Measurements from ENCODE around the gene P2RX7. TPM values are rescaled to one million over a fixed set of nuclear protein-coding genes. Genes with fewer than 3 reads are reported as not detected.

The P2RX7 gene
- total RNA-seq, 1 donor from 2014 or later: 1.9 TPM

DNA sequence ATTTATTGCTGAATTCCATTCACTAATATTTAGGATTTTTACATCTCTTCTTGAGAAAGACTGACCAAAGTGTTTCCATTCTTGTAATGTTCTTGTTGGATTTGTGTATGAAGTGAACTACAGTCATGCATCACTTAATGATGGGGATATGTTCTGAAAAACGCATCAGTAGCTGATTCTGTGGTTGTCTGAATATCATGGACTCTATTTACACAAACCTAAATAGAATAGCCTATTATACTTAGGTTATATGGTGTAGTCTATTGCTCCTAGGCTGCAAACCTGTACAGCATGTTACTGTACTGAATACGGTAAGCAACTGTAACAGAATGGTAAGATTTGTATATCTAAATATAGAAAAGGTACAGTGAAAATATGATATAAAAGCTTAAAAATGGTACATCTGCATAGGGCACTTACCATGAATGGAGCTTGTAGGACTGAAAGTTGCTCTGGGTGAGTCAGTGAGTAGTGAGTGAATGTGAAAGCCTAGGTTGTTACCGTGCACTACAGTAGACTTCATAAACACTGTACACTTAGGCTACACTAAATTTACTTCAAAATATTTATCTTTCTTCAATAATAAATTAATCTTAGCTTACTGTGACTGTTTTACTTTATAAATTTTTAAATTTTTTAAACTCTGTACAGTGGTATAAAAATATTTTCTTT, 49.7 kb downstream of the P2RX7 start:
- TF ChIP-seq, protein P1, sequence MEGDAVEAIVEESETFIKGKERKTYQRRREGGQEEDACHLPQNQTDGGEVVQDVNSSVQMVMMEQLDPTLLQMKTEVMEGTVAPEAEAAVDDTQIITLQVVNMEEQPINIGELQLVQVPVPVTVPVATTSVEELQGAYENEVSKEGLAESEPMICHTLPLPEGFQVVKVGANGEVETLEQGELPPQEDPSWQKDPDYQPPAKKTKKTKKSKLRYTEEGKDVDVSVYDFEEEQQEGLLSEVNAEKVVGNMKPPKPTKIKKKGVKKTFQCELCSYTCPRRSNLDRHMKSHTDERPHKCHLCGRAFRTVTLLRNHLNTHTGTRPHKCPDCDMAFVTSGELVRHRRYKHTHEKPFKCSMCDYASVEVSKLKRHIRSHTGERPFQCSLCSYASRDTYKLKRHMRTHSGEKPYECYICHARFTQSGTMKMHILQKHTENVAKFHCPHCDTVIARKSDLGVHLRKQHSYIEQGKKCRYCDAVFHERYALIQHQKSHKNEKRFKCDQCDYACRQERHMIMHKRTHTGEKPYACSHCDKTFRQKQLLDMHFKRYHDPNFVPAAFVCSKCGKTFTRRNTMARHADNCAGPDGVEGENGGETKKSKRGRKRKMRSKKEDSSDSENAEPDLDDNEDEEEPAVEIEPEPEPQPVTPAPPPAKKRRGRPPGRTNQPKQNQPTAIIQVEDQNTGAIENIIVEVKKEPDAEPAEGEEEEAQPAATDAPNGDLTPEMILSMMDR (conservative IDR thresholded peaks at IDR 0.05): no peak
- Mint-ChIP-seq H3K27me3 (no peaks in the 10 kb centered on the region), H3K36me3 (no peaks in the 10 kb centered on the region), H3K27ac (no peak overlapping the region), H3K9me3 (no peaks in the 10 kb centered on the region), H3K4me3 (no peak overlapping the region), H3K4me1 (ENCODE audit: unreplicated experiment) (no peaks in the 10 kb centered on the region)
- DNase-seq (ENCODE audit: extremely low spot score, unreplicated experiment): no peak

DNA sequence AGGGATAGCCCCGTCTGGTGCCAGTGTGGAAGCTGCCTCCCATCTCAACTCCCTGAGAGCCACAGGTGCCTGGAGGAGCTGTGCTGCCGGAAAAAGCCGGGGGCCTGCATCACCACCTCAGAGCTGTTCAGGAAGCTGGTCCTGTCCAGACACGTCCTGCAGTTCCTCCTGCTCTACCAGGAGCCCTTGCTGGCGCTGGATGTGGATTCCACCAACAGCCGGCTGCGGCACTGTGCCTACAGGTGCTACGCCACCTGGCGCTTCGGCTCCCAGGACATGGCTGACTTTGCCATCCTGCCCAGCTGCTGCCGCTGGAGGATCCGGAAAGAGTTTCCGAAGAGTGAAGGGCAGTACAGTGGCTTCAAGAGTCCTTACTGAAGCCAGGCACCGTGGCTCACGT, 51.7 kb downstream of the P2RX7 start:
- no peaks in the 10 kb centered on the region for H3K27me3 Mint-ChIP-seq
- TF ChIP-seq, protein P1 (conservative IDR thresholded peaks at IDR 0.05): no peak
- no peak overlapping the region for H3K4me3 Mint-ChIP-seq
- no peak overlapping the region for H3K27ac Mint-ChIP-seq
- DNase-seq (ENCODE audit: extremely low spot score, unreplicated experiment): no peak
- peaks cover 5% of the 10 kb centered on the region for H3K9me3 Mint-ChIP-seq
- no peaks in the 10 kb centered on the region for H3K4me1 Mint-ChIP-seq (ENCODE audit: unreplicated experiment)
- H3K36me3 Mint-ChIP-seq: no peaks in the 10 kb centered on the region

DNA sequence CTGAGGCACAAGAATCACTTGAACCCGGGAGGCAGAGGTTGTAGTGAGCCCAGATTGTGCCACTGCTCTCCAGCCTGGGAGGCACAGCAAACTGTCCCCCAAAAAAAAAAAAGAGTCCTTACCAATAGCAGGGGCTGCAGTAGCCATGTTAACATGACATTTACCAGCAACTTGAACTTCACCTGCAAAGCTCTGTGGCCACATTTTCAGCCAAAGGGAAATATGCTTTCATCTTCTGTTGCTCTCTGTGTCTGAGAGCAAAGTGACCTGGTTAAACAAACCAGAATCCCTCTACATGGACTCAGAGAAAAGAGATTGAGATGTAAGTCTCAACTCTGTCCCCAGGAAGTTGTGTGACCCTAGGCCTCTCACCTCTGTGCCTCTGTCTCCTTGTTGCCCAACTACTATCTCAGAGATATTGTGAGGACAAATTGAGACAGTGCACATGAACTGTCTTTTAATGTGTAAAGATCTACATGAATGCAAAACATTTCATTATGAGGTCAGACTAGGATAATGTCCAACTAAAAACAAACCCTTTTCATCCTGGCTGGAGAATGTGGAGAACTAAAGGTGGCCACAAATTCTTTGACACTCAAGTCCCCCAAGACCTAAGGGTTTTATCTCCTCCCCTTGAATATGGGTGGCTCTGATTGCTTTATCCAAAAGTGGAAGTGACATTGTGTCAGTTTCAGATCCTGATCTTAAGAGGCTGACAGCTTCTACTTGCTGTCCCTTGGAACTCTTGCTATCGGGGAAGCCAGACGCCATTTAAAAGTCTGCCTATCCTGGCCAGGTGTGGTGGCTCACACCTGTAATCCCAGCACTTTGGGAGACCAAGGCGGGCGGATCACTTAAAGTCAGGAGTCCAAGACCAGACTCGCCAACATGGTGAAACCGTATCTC, 52.6 kb downstream of the P2RX7 start:
- H3K27ac Mint-ChIP-seq: no peak overlapping the region
- no peaks in the 10 kb centered on the region for H3K4me1 Mint-ChIP-seq (ENCODE audit: unreplicated experiment)
- TF ChIP-seq, protein P1 (conservative IDR thresholded peaks at IDR 0.05): no peak
- H3K36me3 Mint-ChIP-seq: no peaks in the 10 kb centered on the region
- no peak for DNase-seq (ENCODE audit: extremely low spot score, unreplicated experiment)
- H3K9me3 Mint-ChIP-seq: peaks cover 5% of the 10 kb centered on the region
- no peak overlapping the region for H3K4me3 Mint-ChIP-seq
- no peaks in the 10 kb centered on the region for H3K27me3 Mint-ChIP-seq

DNA sequence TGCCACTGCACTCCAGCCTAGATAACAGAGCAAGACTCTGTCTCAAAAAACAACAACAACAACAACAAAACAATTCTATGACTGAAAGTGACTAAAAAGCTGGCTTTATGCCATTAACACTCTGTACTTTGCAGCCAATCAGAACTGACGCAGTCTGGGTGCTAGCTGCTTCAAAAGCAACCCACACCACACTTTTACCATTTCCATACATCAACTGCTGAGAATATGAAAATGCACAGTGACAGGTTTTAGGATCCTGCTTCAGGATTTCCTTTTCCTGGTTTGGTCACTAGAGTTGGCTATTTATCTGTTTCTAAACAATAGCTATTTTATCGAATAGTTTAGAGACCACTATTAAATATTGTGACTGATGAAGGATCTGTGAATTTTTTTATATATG, 54.1 kb downstream of the P2RX7 start:
- no peak overlapping the region for H3K4me3 Mint-ChIP-seq
- TF ChIP-seq, protein P1 (conservative IDR thresholded peaks at IDR 0.05): no peak
- no peaks in the 10 kb centered on the region for H3K4me1 Mint-ChIP-seq (ENCODE audit: unreplicated experiment)
- no peaks in the 10 kb centered on the region for H3K36me3 Mint-ChIP-seq
- H3K27me3 Mint-ChIP-seq: peaks cover under 1% of the 10 kb centered on the region
- H3K9me3 Mint-ChIP-seq: peaks cover 5% of the 10 kb centered on the region
- no peak overlapping the region for H3K27ac Mint-ChIP-seq
- no peak for DNase-seq (ENCODE audit: extremely low spot score, unreplicated experiment)

DNA sequence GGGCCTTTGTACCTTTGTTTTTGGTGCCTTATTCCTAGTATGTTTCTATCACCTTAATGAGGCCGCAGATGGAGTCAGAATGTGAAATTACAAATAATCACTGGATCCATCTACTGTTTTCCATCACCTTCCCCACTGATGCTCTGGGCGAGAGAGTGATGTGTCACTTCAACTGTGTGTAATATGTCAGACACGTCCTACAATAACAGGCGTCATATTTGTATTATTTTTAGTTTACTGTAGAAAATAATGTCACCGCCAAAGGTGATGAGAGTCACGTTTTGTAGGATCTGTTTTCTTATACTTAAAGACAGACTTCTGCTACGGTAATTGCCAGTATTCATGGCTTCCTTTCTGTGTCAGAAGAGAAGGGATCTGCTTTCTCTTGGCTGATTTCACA, 54.8 kb downstream of the P2RX7 start:
- no peak for DNase-seq (ENCODE audit: extremely low spot score, unreplicated experiment)
- TF ChIP-seq, protein P1 (conservative IDR thresholded peaks at IDR 0.05): no peak
- Mint-ChIP-seq H3K4me3 (no peak overlapping the region), H3K9me3 (peaks cover 5% of the 10 kb centered on the region), H3K27ac (no peak overlapping the region), H3K36me3 (no peaks in the 10 kb centered on the region), H3K27me3 (peaks cover 5% of the 10 kb centered on the region), H3K4me1 (ENCODE audit: unreplicated experiment) (no peaks in the 10 kb centered on the region)
